Suprapubic skin (tissue), 4 donors: Measurements from ENCODE around the gene EPHA2.

Experiments used
- CTCF ChIP-seq, 2 donors: fragments of 200-600 bp in 1 of 2; fragments of 450-650 bp in 1 of 2; sonication (generic) in 1 of 2; IDR thresholded peaks; one replicate each; pipeline ENCODE4 v1.5.1; 2016 to 2019; ENCODE audit warnings: antibody characterized with exemption in 2 of 2, mild to moderate bottlenecking in 1 of 2, moderate library complexity in 1 of 2
- EP300 ChIP-seq: sonication (generic); formaldehyde crosslinking; IDR thresholded peaks from one replicate; pipeline ENCODE4 v1.6.1; 2017; ENCODE audit warnings: antibody characterized with exemption
- POLR2A ChIP-seq, 2 donors: fragments of 450-650 bp; IDR thresholded peaks; one replicate each; pipeline ENCODE4 v1.6.1; 2017; ENCODE audit warnings: antibody characterized with exemption in 2 of 2, mild to moderate bottlenecking in 2 of 2, moderate library complexity in 2 of 2
- POLR2AphosphoS5 ChIP-seq, 3 donors: sonication (generic); formaldehyde crosslinking; IDR thresholded peaks; one replicate each; pipeline ENCODE4 v1.6.1; 2017; ENCODE audit warnings: antibody characterized with exemption in 3 of 3

- TF ChIP-seq CTCF (IDR thresholded peaks at IDR 0.05) (no peak), EP300 (no peak), POLR2A (IDR thresholded peaks at IDR 0.05) (no peak), POLR2AphosphoS5 (IDR thresholded peaks at IDR 0.05) (no peak)
Observed at GRCh38 chr1:16094453-16095158, 61.3 kb downstream of the EPHA2 start.
